HEK293 (cell line): Measurements from ENCODE around the gene KIRREL1.

Source experiments
- RBAK ChIP-seq: fragments of 450-650 bp; formaldehyde crosslinking; IDR thresholded peaks from 2 replicates; pipeline ENCODE4 v1.5.1; 2016; ENCODE audit warnings: missing biosample characterization, missing genetic modification characterization
- YY1 ChIP-seq: fragments of 450-650 bp; formaldehyde crosslinking; IDR thresholded peaks from 2 replicates; pipeline ENCODE4 v1.5.1; 2018; ENCODE audit warnings: missing biosample characterization, missing genetic modification characterization
- ZNF114 ChIP-seq: fragments of 450-650 bp; formaldehyde crosslinking; IDR thresholded peaks from 2 replicates; pipeline ENCODE4 v1.5.0; 2017; ENCODE audit warnings: missing biosample characterization, missing genetic modification characterization
- ZNF155 ChIP-seq: fragments of 450-650 bp; formaldehyde crosslinking; IDR thresholded peaks from 2 replicates; pipeline ENCODE4 v1.5.1; 2016; ENCODE audit warnings: missing biosample characterization, missing genetic modification characterization
- ZNF311 ChIP-seq: fragments of 450-650 bp; formaldehyde crosslinking; IDR thresholded peaks from 2 replicates; pipeline ENCODE4 v1.5.1; 2017; ENCODE audit warnings: missing biosample characterization, missing genetic modification characterization, borderline replicate concordance
- ZNF660 ChIP-seq: fragments of 450-650 bp; IDR thresholded peaks from 2 replicates; pipeline ENCODE4 v1.5.1; 2018; ENCODE audit warnings: missing biosample characterization, mild to moderate bottlenecking, missing genetic modification characterization
- TF ChIP-seq, protein P1 (sequence below): fragments of 450-650 bp; formaldehyde crosslinking; IDR thresholded peaks from 2 replicates; pipeline ENCODE4 v1.5.1; 2016; ENCODE audit warnings: missing biosample characterization, missing genetic modification characterization
- TF ChIP-seq, protein P2 (sequence below): fragments of 450-650 bp; formaldehyde crosslinking; IDR thresholded peaks from 2 replicates; pipeline ENCODE4 v1.5.1; 2016; ENCODE audit warnings: missing biosample characterization, missing genetic modification characterization
- TF ChIP-seq, protein P3 (sequence below): fragments of 450-650 bp; formaldehyde crosslinking; IDR thresholded peaks from 2 replicates; pipeline ENCODE4 v1.5.1; 2016; ENCODE audit warnings: missing biosample characterization, missing genetic modification characterization
- TF ChIP-seq, protein P4 (sequence below): fragments of 450-650 bp; formaldehyde crosslinking; IDR thresholded peaks from 2 replicates; pipeline ENCODE4 v1.5.1; 2016; ENCODE audit warnings: missing biosample characterization, missing genetic modification characterization
- TF ChIP-seq, protein P5 (sequence below): fragments of 450-650 bp; formaldehyde crosslinking; IDR thresholded peaks from 2 replicates; pipeline ENCODE4 v1.5.1; 2016; ENCODE audit warnings: missing biosample characterization, missing genetic modification characterization

DNA sequence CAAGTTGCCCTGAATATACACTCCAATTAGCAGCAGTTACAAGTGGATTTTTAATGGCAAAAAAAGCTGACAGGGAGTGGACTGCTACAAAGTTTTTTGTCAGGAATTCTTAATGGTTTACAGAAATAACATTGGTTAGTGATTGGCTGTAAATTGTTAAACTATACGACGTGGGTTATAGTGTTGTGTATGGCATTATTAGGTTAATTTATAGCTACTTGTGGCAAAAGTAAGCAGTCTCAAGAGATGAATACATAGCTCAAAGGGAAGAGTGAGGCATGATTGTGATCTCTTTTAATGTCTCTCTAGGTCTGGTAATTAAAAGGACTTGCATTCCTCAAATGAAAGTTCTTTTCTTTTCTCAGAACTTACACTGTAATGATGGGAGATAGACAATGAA lies 111.4 kb downstream of the KIRREL1 start:
- TF ChIP-seq, protein P1, sequence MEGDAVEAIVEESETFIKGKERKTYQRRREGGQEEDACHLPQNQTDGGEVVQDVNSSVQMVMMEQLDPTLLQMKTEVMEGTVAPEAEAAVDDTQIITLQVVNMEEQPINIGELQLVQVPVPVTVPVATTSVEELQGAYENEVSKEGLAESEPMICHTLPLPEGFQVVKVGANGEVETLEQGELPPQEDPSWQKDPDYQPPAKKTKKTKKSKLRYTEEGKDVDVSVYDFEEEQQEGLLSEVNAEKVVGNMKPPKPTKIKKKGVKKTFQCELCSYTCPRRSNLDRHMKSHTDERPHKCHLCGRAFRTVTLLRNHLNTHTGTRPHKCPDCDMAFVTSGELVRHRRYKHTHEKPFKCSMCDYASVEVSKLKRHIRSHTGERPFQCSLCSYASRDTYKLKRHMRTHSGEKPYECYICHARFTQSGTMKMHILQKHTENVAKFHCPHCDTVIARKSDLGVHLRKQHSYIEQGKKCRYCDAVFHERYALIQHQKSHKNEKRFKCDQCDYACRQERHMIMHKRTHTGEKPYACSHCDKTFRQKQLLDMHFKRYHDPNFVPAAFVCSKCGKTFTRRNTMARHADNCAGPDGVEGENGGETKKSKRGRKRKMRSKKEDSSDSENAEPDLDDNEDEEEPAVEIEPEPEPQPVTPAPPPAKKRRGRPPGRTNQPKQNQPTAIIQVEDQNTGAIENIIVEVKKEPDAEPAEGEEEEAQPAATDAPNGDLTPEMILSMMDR: no peak
- TF ChIP-seq ZNF155 (tag by site-specific recombination) (no peak), ZNF311 (tag by site-specific recombination) (no peak), ZNF660 (tag by site-specific recombination) (no peak), RBAK (tag by site-specific recombination) (no peak), ZNF114 (tag by site-specific recombination) (no peak), YY1 (no peak)
- TF ChIP-seq, protein P2, sequence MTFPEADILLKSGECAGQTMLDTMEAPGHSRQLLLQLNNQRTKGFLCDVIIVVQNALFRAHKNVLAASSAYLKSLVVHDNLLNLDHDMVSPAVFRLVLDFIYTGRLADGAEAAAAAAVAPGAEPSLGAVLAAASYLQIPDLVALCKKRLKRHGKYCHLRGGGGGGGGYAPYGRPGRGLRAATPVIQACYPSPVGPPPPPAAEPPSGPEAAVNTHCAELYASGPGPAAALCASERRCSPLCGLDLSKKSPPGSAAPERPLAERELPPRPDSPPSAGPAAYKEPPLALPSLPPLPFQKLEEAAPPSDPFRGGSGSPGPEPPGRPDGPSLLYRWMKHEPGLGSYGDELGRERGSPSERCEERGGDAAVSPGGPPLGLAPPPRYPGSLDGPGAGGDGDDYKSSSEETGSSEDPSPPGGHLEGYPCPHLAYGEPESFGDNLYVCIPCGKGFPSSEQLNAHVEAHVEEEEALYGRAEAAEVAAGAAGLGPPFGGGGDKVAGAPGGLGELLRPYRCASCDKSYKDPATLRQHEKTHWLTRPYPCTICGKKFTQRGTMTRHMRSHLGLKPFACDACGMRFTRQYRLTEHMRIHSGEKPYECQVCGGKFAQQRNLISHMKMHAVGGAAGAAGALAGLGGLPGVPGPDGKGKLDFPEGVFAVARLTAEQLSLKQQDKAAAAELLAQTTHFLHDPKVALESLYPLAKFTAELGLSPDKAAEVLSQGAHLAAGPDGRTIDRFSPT: no peak
- TF ChIP-seq, protein P3, sequence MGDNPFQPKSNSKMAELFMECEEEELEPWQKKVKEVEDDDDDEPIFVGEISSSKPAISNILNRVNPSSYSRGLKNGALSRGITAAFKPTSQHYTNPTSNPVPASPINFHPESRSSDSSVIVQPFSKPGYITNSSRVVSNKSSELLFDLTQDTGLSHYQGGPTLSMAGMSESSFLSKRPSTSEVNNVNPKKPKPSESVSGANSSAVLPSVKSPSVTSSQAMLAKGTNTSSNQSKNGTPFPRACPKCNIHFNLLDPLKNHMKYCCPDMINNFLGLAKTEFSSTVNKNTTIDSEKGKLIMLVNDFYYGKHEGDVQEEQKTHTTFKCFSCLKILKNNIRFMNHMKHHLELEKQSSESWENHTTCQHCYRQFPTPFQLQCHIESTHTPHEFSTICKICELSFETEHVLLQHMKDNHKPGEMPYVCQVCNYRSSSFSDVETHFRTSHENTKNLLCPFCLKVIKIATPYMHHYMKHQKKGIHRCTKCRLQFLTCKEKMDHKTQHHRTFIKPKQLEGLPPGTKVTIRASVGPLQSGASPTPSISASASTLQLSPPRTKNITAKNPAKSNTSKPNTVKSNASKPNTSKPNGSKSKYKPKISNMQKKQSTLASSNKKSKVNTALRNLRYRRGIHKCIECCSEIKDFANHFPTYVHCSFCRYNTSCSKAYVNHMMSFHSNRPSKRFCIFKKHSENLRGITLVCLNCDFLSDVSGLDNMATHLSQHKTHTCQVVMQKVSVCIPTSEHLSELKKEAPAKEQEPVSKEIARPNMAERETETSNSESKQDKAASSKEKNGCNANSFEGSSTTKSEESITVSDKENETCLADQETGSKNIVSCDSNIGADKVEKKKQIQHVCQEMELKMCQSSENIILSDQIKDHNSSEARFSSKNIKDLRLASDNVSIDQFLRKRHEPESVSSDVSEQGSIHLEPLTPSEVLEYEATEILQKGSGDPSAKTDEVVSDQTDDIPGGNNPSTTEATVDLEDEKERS: no peak
- TF ChIP-seq, protein P4, sequence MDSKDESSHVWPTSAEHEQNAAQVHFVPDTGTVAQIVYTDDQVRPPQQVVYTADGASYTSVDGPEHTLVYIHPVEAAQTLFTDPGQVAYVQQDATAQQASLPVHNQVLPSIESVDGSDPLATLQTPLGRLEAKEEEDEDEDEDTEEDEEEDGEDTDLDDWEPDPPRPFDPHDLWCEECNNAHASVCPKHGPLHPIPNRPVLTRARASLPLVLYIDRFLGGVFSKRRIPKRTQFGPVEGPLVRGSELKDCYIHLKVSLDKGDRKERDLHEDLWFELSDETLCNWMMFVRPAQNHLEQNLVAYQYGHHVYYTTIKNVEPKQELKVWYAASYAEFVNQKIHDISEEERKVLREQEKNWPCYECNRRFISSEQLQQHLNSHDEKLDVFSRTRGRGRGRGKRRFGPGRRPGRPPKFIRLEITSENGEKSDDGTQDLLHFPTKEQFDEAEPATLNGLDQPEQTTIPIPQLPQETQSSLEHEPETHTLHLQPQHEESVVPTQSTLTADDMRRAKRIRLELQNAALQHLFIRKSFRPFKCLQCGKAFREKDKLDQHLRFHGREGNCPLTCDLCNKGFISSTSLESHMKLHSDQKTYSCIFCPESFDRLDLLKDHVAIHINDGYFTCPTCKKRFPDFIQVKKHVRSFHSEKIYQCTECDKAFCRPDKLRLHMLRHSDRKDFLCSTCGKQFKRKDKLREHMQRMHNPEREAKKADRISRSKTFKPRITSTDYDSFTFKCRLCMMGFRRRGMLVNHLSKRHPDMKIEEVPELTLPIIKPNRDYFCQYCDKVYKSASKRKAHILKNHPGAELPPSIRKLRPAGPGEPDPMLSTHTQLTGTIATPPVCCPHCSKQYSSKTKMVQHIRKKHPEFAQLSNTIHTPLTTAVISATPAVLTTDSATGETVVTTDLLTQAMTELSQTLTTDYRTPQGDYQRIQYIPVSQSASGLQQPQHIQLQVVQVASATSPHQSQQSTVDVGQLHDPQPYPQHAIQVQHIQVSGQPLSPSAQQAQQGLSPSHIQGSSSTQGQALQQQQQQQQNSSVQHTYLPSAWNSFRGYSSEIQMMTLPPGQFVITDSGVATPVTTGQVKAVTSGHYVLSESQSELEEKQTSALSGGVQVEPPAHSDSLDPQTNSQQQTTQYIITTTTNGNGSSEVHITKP (tag by site-specific recombination): no peak
- TF ChIP-seq, protein P5, sequence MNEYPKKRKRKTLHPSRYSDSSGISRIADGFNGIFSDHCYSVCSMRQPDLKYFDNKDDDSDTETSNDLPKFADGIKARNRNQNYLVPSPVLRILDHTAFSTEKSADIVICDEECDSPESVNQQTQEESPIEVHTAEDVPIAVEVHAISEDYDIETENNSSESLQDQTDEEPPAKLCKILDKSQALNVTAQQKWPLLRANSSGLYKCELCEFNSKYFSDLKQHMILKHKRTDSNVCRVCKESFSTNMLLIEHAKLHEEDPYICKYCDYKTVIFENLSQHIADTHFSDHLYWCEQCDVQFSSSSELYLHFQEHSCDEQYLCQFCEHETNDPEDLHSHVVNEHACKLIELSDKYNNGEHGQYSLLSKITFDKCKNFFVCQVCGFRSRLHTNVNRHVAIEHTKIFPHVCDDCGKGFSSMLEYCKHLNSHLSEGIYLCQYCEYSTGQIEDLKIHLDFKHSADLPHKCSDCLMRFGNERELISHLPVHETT (tag by site-specific recombination): no peak
